ENCODE data around the gene ZCRB1.

The ZCRB1 gene

GRCh38 chr12:42278128-42278510 lies 47.8 kb downstream of the ZCRB1 start:
- DNase-seq (ENCODE audit: low read depth): no peak

GRCh38 chr12:42277396-42278127 lies 48.3 kb downstream of the ZCRB1 start:
- DNase-seq (ENCODE audit: low read depth): no peak

- no peak for DNase-seq (ENCODE audit: low read depth)
These were observed 50.4 kb downstream of the ZCRB1 start for GRCh38 chr12:42275499-42275898.

GRCh38 chr12:42273706-42274105 lies 52.2 kb downstream of the ZCRB1 start:
- DNase-seq (ENCODE audit: low read depth): no peak

GRCh38 chr12:42270596-42270995 lies 55.3 kb downstream of the ZCRB1 start:
- no peak for DNase-seq (ENCODE audit: low read depth)

- DNase-seq (ENCODE audit: low read depth): no peak
These were observed 58.3 kb downstream of the ZCRB1 start for GRCh38 chr12:42267413-42268190.

GRCh38 chr12:42266579-42267230 lies 59.2 kb downstream of the ZCRB1 start:
- no peak for DNase-seq (ENCODE audit: low read depth)

GRCh38 chr12:42262271-42262670 lies 63.6 kb downstream of the ZCRB1 start:
- DNase-seq (ENCODE audit: low read depth): no peak

All from GM04503 (cell line).